Ectodermal cell (in vitro differentiated cells): ENCODE data around the gene FBXO31.
"Not testable (repeated sequence)": the region's sequence is repeated elsewhere in the genome, so short reads cannot be mapped to it uniquely, and the experiment has no call there.

ENCODE experiments used
- H3K27ac ChIP-seq: 2 replicates; pipeline ENCODE4 v1.7.0; 2013; ENCODE audit warnings: mild to moderate bottlenecking, low read depth, low read length; ENCODE audit not compliant: insufficient read depth, poor library complexity, severe bottlenecking
- H3K27me3 ChIP-seq: 2 replicates; pipeline ENCODE4 v1.7.0; 2013; ENCODE audit warnings: mild to moderate bottlenecking, low read length; ENCODE audit not compliant: insufficient read depth, control insufficient read depth, poor library complexity, severe bottlenecking
- H3K36me3 ChIP-seq: one replicate; pipeline ENCODE4 v1.7.0; 2013; ENCODE audit warnings: low read length; ENCODE audit not compliant: control insufficient read depth, insufficient read depth
- H3K4me1 ChIP-seq: one replicate; pipeline ENCODE4 v1.7.0; 2013; ENCODE audit warnings: low read length; ENCODE audit not compliant: control insufficient read depth, insufficient read depth
- H3K4me3 ChIP-seq: 2 replicates; pipeline ENCODE4 v1.7.0; 2013; ENCODE audit warnings: low read depth, low read length, control low read depth; ENCODE audit not compliant: insufficient read depth
- H3K9me3 ChIP-seq: 2 replicates; pipeline ENCODE4 v1.7.0; 2013; ENCODE audit warnings: mild to moderate bottlenecking, low read length, moderate library complexity; ENCODE audit not compliant: control insufficient read depth
- WGBS, 2 experiments: methylation state at CpG; one replicate each; pipeline ENCODE4 v1.1.7; 2013; ENCODE audit warnings: missing lambda C conversion rate in 2 of 2; 5-methylcytosine and 5-hydroxymethylcytosine counted together

FBXO31 gene

GRCh38 chr16:87342978-87343752 lies 40.4 kb downstream of the FBXO31 start:
- no peak overlapping the region for H3K27ac ChIP-seq
- H3K27me3 ChIP-seq = no peaks in the 10 kb centered on the region
- peaks cover 7% of the 10 kb centered on the region for H3K36me3 ChIP-seq
- 71 to 73% methylated on average over 26 of the region's 26 CpGs for WGBS, 2 experiments
- no peaks in the 10 kb centered on the region for H3K9me3 ChIP-seq
- peaks cover 26% of the 10 kb centered on the region for H3K4me1 ChIP-seq
- no peak overlapping the region for H3K4me3 ChIP-seq

DNA sequence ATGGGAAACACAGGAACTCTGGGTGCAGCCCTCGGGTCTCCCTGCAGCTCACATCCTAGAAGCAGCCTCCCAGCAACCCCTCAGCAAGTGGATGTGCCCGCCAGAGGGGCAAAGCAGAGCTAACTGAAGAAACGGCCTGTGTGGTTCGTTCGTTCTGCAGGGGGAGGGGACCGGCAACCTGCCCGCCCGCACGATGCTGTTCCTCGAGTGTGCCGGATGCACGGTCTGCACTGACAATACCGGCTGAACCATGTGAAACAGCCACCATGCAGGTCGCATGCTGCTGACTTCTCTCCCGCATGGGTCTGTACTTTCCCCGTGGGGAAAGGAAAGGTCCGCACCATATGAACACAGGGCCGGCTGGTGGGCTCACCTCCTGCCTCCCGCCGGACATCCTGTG lies 41.1 kb downstream of the FBXO31 start:
- 96 to 97% methylated on average over 20 of the region's 20 CpGs for WGBS, 2 experiments
- H3K36me3 ChIP-seq = peaks cover 7% of the 10 kb centered on the region
- no peak overlapping the region for H3K27ac ChIP-seq
- peaks cover 26% of the 10 kb centered on the region for H3K4me1 ChIP-seq
- no peak overlapping the region for H3K4me3 ChIP-seq
- no peaks in the 10 kb centered on the region for H3K27me3 ChIP-seq
- no peaks in the 10 kb centered on the region for H3K9me3 ChIP-seq

DNA sequence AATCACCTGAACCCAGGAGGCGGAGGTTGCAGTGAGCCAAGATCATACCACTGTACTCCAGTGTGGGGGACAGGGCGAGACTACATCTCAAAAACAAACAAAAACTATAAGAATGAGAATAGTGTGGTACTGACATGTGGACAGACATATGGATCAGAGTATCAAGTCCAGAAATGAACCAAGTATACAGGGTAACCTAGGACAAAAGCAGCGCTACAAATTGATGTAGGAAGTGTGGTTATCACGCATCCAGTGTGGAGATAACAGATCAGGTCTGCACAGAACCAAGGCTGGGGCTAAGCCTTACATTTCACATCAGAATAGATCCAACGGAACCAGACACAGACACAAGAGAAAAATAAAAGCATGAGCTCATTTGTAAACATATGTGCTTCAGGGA lies 43.4 kb downstream of the FBXO31 start:
- H3K4me3 ChIP-seq = no peak overlapping the region
- no peaks in the 10 kb centered on the region for H3K9me3 ChIP-seq
- no peak overlapping the region for H3K27ac ChIP-seq
- H3K4me1 ChIP-seq = peaks cover 15% of the 10 kb centered on the region
- WGBS, 2 experiments = 90 to 92% methylated on average over 4 to 5 of the region's 5 CpGs
- peaks cover 7% of the 10 kb centered on the region for H3K36me3 ChIP-seq
- H3K27me3 ChIP-seq = no peaks in the 10 kb centered on the region

- 93 to 95% methylated on average over 11 of the region's 11 CpGs for WGBS, 2 experiments
- H3K27me3 ChIP-seq = not testable (repeated sequence)
Observed at GRCh38 chr16:87339724-87340105, 43.9 kb downstream of the FBXO31 start.

DNA sequence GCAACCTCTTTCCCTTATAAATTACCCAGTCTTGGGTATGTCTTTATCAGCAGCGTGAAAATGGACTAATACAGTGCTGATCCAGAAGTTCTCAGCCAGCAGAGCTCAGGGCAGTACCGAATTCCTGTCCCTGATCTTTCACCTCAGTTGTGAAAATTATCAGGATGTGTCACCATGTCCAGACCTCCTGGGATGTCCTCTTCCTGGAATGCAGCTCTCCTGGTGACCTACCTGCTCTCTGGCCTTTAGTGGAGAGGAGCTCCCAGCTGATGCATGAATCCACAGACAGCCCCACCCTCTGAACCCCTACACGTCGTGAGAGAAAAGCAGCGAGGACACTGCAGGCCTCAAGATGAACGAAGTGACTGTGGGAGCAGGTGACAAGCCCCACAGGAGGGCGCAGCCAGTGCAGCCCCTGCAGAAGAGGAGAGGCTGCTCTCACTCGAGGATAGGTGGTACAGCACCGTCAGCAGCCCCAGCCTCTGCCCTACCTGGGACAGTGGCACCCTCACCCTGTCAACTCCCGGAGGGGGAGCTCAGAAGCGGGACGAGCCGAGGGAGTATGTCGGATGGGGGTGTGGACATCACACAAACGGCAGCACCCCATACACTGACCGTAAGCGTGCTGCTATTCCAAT lies 44.4 kb downstream of the FBXO31 start:
- Histone ChIP-seq H3K9me3 (no peaks in the 10 kb centered on the region), H3K4me1 (peaks cover 7% of the 10 kb centered on the region), H3K27ac (no peak overlapping the region), H3K4me3 (no peak overlapping the region), H3K27me3 (no peaks in the 10 kb centered on the region), H3K36me3 (peaks cover 7% of the 10 kb centered on the region)
- 94 to 96% methylated on average over 17 of the region's 17 CpGs for WGBS, 2 experiments

More at GRCh38 chr16:87339724-87340105, 43.9 kb downstream of the FBXO31 start:
- not testable (repeated sequence) for H3K4me3 ChIP-seq, H3K36me3 ChIP-seq, H3K9me3 ChIP-seq, H3K27ac ChIP-seq
- H3K4me1 ChIP-seq = peaks cover 12% of the 10 kb centered on the region

DNA sequence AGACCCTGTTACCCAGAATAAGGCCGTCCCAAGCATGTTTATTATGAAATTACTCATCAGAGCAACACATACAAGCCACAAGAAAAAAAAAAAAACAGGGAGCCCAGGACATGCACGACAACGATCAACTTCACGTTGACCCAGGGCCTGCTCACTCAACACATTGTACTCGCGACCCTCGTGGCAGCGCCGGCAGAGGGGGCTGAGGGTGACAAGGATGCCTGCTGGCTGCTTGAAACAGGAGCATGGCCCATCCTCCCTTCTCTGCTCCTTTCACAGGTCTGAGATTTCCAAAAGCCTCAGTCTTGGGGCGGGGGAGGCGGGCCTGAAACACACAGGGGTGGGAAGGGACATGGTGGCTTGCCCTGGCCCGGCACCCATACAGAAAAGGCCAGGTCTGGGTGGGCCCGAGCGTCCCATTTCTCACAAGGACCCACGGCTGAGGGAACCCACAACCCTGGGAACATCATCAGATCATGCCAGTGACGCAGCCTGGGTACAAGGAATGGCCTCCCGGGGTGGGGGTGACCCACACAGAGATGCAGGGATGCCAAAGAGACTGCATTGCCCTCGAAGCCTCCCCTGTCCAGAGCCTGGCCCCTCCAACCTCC lies 45.3 kb downstream of the FBXO31 start:
- 95 to 96% methylated on average over 18 of the region's 18 CpGs for WGBS, 2 experiments
- H3K36me3 ChIP-seq = peaks cover 7% of the 10 kb centered on the region
- H3K9me3 ChIP-seq = no peaks in the 10 kb centered on the region
- no peak overlapping the region for H3K4me3 ChIP-seq
- no peaks in the 10 kb centered on the region for H3K27me3 ChIP-seq
- no peaks in the 10 kb centered on the region for H3K4me1 ChIP-seq
- no peak overlapping the region for H3K27ac ChIP-seq

DNA sequence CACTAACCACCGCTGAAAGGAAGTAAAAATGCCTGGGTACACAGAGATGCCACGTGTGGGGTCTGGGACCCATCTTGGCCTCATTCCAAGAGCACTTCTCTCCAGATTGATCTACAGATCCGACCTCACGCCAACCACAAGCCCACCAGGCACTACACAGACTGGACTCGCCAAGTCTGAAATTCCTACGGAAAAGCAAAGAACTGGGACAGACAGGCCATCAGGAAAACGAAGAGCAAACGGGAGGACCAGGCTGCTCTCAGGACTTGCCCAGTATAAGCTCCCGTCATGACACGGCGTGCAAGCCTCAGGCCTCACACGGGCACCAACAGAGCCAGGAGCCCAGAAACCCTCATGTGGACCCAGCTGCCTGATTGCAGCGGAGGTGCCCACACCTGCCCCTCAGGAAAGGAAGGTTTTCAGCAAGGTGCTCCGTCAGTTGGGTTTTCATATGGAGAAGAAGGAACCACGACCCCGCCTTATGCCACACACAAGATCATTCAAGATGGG lies 46.3 kb downstream of the FBXO31 start:
- Histone ChIP-seq H3K9me3 (no peaks in the 10 kb centered on the region), H3K4me1 (no peaks in the 10 kb centered on the region), H3K27me3 (no peaks in the 10 kb centered on the region), H3K4me3 (no peak overlapping the region), H3K27ac (no peak overlapping the region), H3K36me3 (peaks cover 3% of the 10 kb centered on the region)
- 94 to 95% methylated on average over 16 of the region's 16 CpGs for WGBS, 2 experiments

GRCh38 chr16:87336434-87337240 lies 46.9 kb downstream of the FBXO31 start:
- 92 to 93% methylated on average over 19 of the region's 19 CpGs for WGBS, 2 experiments
- H3K4me1 ChIP-seq = no peaks in the 10 kb centered on the region
- peaks cover 3% of the 10 kb centered on the region for H3K36me3 ChIP-seq
- no peaks in the 10 kb centered on the region for H3K27me3 ChIP-seq
- no peaks in the 10 kb centered on the region for H3K9me3 ChIP-seq
- no peak overlapping the region for H3K27ac ChIP-seq
- H3K4me3 ChIP-seq = no peak overlapping the region

DNA sequence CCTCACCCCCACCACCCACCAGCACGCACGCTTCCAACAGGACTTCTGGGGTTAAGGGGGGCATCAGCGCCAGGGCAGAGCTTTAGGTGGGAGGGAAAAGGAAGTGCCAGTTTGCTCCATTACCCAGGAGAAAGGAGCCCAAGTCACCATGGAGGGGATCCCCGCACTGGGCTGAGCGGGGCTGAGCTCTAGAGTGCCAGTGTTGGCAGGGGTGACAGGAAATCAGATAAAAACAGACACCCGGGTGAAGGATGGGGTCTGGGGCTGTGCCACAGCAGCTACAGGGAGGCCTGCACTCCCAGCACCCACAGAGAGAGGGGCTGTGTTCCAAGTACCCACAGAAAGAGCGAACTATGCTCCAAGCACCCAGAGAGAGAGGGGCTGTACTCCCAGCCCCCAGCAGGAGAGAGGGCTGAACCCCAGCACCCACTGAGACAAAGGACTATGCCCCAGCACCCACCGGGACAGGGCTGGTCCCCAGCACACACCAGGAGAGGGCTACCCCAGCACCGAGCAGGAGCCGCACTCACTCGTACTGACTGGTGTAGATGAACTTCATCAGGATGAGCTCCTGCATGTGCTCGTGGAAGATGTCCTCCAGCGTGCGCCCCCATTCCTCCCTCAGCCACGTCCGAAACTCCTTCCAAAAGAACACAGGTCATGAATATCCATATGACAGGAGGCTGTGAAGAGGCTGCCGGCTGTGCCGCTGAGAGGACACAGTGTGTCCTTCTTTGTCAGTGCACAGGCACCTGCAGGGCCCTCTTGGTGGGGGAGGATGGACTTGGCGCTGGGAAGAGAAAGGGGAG lies 47.7 kb downstream of the FBXO31 start:
- H3K36me3 ChIP-seq = peaks cover 3% of the 10 kb centered on the region
- WGBS, 2 experiments = 92 to 94% methylated on average over 19 of the region's 19 CpGs
- no peaks in the 10 kb centered on the region for H3K4me1 ChIP-seq

More for the DNA sequence above, 47.7 kb downstream of the FBXO31 start:
- no peak overlapping the region for H3K27ac ChIP-seq
- no peak overlapping the region for H3K4me3 ChIP-seq
- no peaks in the 10 kb centered on the region for H3K27me3 ChIP-seq
- H3K9me3 ChIP-seq = no peaks in the 10 kb centered on the region
